PC-3 (cell line): Measurements from ENCODE around the gene GEMIN8.

ENCODE experiments used
- CTCF ChIP-seq: fragments of 300-600 bp; sonication (generic); conservative IDR thresholded peaks from 2 replicates; pipeline ENCODE4 v1.5.1; 2017; ENCODE audit warnings: antibody characterized with exemption, low read depth, mild to moderate bottlenecking, low read length
- EZH2 ChIP-seq: fragments of 300-600 bp; sonication (generic); IDR thresholded peaks from one replicate; pipeline ENCODE4 v1.6.1; 2017; ENCODE audit warnings: antibody characterized with exemption, mild to moderate bottlenecking, low read length; ENCODE audit not compliant: unreplicated experiment
- EZH2phosphoT487 ChIP-seq: fragments of 300-600 bp; sonication (generic); IDR thresholded peaks from 2 replicates; pipeline ENCODE4 v1.6.1; 2018; ENCODE audit warnings: mild to moderate bottlenecking, antibody characterized with exemption, low read length, borderline replicate concordance

GRCh38 chrX:14014526-14014925 lies 15.2 kb downstream of the GEMIN8 start:
- TF ChIP-seq CTCF, result no peak
- no peak for TF ChIP-seq EZH2
- TF ChIP-seq EZH2phosphoT487, result no peak
